Gastroesophageal sphincter (tissue), 4 donors: Measurements from ENCODE around the gene PDE3B. TPM values are rescaled to one million over a fixed set of nuclear protein-coding genes. Genes with fewer than 3 reads are reported as not detected.

ENCODE experiments used
- ATAC-seq: fragments of 150-250 bp; one replicate; pipeline ENCODE4 v1.9.1; 2016; ENCODE audit warnings: mild to moderate bottlenecking, moderate library complexity
- H3K27ac ChIP-seq, 4 donors: fragments of 200-600 bp; sonication (generic) in 3 of 4; 1 replicate in 3 of 4; 2 replicates in 1 of 4; pipeline ENCODE4 v1.5.1; 2016 to 2019
- H3K27me3 ChIP-seq: fragments of 200-600 bp; sonication (generic); one replicate; pipeline ENCODE4 v1.5.1; 2019
- H3K36me3 ChIP-seq, 2 donors: fragments of 200-600 bp; sonication (generic); one replicate each; pipeline ENCODE4 v1.5.1; 2019; ENCODE audit warnings: control low read depth in 1 of 2
- H3K4me1 ChIP-seq, 3 donors: fragments of 200-600 bp; sonication (generic); 1 replicate in 2 of 3; 2 replicates in 1 of 3; pipeline ENCODE4 v1.5.1; 2016 to 2019; ENCODE audit warnings: control low read depth in 2 of 3
- H3K4me3 ChIP-seq, 2 donors: fragments of 200-600 bp; sonication (generic); one replicate each; pipeline ENCODE4 v1.5.1; 2019; ENCODE audit warnings: mild to moderate bottlenecking in 1 of 2, moderate library complexity in 1 of 2
- H3K9me3 ChIP-seq, 3 donors: fragments of 200-600 bp; sonication (generic); one replicate each; pipeline ENCODE4 v1.5.1; 2017 to 2019; ENCODE audit warnings: control low read depth in 2 of 3
- EP300 ChIP-seq: sonication (generic); formaldehyde crosslinking; IDR thresholded peaks from one replicate; pipeline ENCODE4 v1.6.1; 2017; ENCODE audit warnings: antibody characterized with exemption, mild to moderate bottlenecking
- POLR2A ChIP-seq, 2 donors: fragments of 450-650 bp; IDR thresholded peaks; one replicate each; pipeline ENCODE4 v1.6.1; 2017; ENCODE audit warnings: antibody characterized with exemption in 2 of 2, mild to moderate bottlenecking in 2 of 2, moderate library complexity in 1 of 2
- POLR2AphosphoS5 ChIP-seq: sonication (generic); formaldehyde crosslinking; IDR thresholded peaks from one replicate; pipeline ENCODE4 v1.6.1; 2017; ENCODE audit warnings: antibody characterized with exemption
- WGBS, 2 donors: methylation state at CpG; one replicate each; pipeline ENCODE4 v1.1.5; 2018; ENCODE audit warnings: low coverage in 1 of 2; 5-methylcytosine and 5-hydroxymethylcytosine counted together
- total RNA-seq, 4 donors: library from RNA; depleted of rRNA; stranded (reverse); fragments of >200 nt; gene quantifications; one replicate each; pipeline ENCODE4 v1.1.0, GENCODE V29; 2016
- TF ChIP-seq, protein P1 (sequence below), 4 experiments: fragments of 200-600 bp in 2 of 4; fragments of 450-650 bp in 2 of 4; sonication (generic) in 1 of 4; IDR thresholded peaks; one replicate each; pipeline ENCODE4 v1.5.1; 2017 to 2019; ENCODE audit warnings: antibody characterized with exemption in 4 of 4, mild to moderate bottlenecking in 2 of 4, moderate library complexity in 2 of 4

PDE3B gene
- total RNA-seq, 4 donors from 2014 or later = 11.7 to 21.8 (median 17.9) TPM

DNA sequence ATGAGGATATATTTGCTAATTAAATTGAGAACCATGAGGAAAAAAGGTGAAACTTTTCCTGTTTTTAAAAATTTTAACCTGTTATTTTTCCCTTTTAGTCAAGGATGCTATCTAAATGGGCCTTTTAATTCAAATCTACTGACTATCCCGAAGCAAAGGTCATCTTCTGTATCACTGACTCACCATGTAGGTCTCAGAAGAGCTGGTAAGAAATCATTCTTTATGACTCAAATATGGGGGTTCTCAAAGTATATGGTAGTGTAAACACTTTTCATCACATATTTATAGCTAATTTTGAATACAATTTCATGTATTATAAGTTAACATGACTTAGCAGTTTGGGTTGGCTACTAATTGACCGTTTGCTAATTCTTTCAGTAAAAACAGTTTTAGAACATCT, 160.2 kb downstream of the PDE3B start:
- Histone ChIP-seq H3K4me1 (no peaks in the 10 kb centered on the region), H3K4me3 (no peak overlapping the region), H3K27me3 (no peaks in the 10 kb centered on the region), H3K27ac (no peak overlapping the region), H3K36me3 (no peaks in the 10 kb centered on the region), H3K9me3 (no peaks in the 10 kb centered on the region)
- no peak for ATAC-seq
- WGBS, 2 donors = 92 to 94% methylated on average over 2 of the region's 2 CpGs
- TF ChIP-seq POLR2A (IDR thresholded peaks at IDR 0.05) = no peak

DNA sequence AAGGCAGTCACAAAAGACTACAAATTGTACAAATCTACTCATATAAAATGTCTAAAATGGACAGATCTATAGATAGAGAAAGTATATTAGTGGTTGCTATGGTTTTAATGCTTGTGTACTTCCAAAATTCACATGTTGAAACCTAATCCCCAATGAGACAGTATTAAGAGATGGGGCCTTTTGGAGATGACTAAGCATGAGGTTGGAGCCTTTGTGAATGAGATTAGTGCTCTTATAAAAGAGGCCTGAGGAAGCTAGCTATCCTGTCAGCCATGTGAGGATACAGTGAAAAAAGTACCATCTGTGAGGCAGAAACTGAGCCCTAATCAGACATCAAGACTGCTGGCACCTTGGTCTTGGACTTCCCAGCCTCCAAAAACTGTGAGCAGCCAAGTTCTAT, 165.9 kb downstream of the PDE3B start:
- ATAC-seq = no peak
- Histone ChIP-seq H3K27ac (no peak overlapping the region), H3K4me3 (no peak overlapping the region), H3K4me1 (no peaks in the 10 kb centered on the region), H3K27me3 (no peaks in the 10 kb centered on the region), H3K36me3 (peaks cover 0 to 8% of the 10 kb centered on the region in 2 donors), H3K9me3 (no peaks in the 10 kb centered on the region)
- TF ChIP-seq EP300 (no peak), POLR2A (IDR thresholded peaks at IDR 0.05) (no peak), POLR2AphosphoS5 (no peak)
- TF ChIP-seq, protein P1, sequence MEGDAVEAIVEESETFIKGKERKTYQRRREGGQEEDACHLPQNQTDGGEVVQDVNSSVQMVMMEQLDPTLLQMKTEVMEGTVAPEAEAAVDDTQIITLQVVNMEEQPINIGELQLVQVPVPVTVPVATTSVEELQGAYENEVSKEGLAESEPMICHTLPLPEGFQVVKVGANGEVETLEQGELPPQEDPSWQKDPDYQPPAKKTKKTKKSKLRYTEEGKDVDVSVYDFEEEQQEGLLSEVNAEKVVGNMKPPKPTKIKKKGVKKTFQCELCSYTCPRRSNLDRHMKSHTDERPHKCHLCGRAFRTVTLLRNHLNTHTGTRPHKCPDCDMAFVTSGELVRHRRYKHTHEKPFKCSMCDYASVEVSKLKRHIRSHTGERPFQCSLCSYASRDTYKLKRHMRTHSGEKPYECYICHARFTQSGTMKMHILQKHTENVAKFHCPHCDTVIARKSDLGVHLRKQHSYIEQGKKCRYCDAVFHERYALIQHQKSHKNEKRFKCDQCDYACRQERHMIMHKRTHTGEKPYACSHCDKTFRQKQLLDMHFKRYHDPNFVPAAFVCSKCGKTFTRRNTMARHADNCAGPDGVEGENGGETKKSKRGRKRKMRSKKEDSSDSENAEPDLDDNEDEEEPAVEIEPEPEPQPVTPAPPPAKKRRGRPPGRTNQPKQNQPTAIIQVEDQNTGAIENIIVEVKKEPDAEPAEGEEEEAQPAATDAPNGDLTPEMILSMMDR (IDR thresholded peaks at IDR 0.05) = no peak

DNA sequence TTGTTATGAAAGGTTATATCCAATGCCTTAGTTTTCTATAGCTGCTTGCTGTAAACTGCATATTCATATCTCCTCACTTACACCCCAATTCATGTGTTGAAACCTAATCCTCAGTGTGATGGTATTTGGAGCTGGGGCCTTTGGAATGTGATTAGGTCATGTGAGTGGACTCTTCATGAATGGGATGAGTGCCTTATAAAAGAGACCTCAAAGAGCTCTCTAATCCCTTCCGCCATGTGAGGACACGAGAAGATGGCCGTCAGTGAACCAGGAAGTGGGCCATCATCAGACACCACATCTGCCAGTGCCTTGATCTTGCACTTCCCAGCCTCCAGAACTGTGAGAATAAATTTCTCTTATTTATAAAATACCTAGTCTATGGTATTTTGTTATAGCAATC, 169.2 kb downstream of the PDE3B start:
- TF ChIP-seq EP300 = no peak
- no peak for TF ChIP-seq POLR2A (IDR thresholded peaks at IDR 0.05)
- no peak for TF ChIP-seq POLR2AphosphoS5
- TF ChIP-seq, protein P1 (IDR thresholded peaks at IDR 0.05) = no peak
- no peak for ATAC-seq
- WGBS, 2 donors = 94 to 100% methylated on average over 3 of the region's 3 CpGs
- no peaks in the 10 kb centered on the region for H3K4me1 ChIP-seq
- peaks cover 0 to 8% of the 10 kb centered on the region in 2 donors for H3K36me3 ChIP-seq
- H3K27ac ChIP-seq = no peak overlapping the region
- no peaks in the 10 kb centered on the region for H3K9me3 ChIP-seq
- no peak overlapping the region for H3K4me3 ChIP-seq
- H3K27me3 ChIP-seq = no peaks in the 10 kb centered on the region

DNA sequence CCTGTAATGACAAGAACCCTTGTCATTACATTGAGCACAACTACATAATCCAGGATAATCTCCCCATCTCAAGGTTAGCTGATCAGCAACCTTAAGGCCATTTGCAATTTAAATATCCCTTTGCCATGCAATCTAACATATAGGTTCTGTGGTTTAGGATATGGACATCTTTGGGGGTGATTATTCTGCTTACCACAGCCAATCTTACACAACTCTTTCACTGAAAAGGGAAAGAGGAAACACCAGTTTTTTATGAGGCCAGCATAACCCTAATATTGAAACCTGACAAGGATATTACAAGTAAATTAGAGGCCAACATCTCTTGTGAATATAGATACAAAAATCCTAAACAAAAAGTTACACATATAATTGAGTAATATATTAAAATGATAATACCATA, 169.9 kb downstream of the PDE3B start:
- peaks cover 0 to 8% of the 10 kb centered on the region in 2 donors for H3K36me3 ChIP-seq
- H3K4me3 ChIP-seq = no peak overlapping the region
- no peak for ATAC-seq
- no peaks in the 10 kb centered on the region for H3K9me3 ChIP-seq
- H3K27ac ChIP-seq = no peak overlapping the region
- H3K4me1 ChIP-seq = no peaks in the 10 kb centered on the region
- no peaks in the 10 kb centered on the region for H3K27me3 ChIP-seq
- TF ChIP-seq, protein P1 (IDR thresholded peaks at IDR 0.05) = no peak
- no peak for TF ChIP-seq POLR2A (IDR thresholded peaks at IDR 0.05)

DNA sequence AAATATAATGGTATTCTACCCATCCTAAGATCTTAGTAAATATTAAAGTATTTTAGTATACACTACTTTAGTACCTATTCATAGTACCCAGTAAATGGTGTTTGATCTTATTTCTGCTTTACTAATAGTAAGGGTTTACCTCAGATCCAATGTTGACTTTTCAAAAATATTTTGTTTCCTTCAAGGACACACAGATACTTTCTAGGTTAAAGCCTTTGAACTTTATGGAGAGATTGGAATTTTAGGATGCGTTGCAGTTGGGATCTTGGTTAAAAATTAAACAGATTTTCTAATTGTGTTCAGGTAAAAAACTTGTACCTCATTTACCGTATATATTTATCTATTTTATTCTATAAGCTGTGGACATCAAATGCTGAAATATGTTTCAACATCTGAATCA, 175.2 kb downstream of the PDE3B start:
- peaks cover 0 to 16% of the 10 kb centered on the region in 2 donors for H3K36me3 ChIP-seq
- no peak overlapping the region for H3K27ac ChIP-seq
- no peak overlapping the region for H3K4me3 ChIP-seq
- H3K9me3 ChIP-seq = no peaks in the 10 kb centered on the region
- ATAC-seq = no peak
- no peaks in the 10 kb centered on the region for H3K4me1 ChIP-seq
- WGBS, 2 donors = 95 to 97% methylated on average over 2 of the region's 2 CpGs
- no peak for TF ChIP-seq EP300
- TF ChIP-seq, protein P1 (IDR thresholded peaks at IDR 0.05) = no peak
- no peak for TF ChIP-seq POLR2AphosphoS5
- no peak for TF ChIP-seq POLR2A (IDR thresholded peaks at IDR 0.05)
- H3K27me3 ChIP-seq = no peaks in the 10 kb centered on the region

DNA sequence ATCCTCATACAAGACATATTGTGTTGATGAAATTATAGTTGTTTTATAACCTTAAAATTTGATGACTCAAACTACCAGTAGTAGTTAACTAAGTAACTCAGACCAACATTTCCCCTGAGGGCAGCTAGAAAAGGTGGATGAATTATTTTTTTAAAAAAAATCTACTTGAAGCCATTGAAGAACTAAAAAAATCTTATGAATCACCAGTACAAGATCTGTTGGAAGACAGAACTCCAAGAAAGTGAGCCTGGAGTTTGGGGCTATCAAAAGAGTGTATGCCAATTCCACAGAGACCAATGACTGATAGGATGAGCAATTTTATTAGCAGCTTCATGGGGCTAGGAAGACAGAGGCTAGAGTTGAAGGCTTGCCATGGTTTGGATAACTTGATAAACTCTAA, 176.0 kb downstream of the PDE3B start:
- Histone ChIP-seq H3K9me3 (no peaks in the 10 kb centered on the region), H3K4me3 (no peak overlapping the region), H3K36me3 (peaks cover 0 to 21% of the 10 kb centered on the region in 2 donors), H3K27ac (no peak overlapping the region), H3K27me3 (no peaks in the 10 kb centered on the region), H3K4me1 (no peaks in the 10 kb centered on the region)
- no peak for TF ChIP-seq EP300
- TF ChIP-seq POLR2A (IDR thresholded peaks at IDR 0.05) = no peak
- TF ChIP-seq POLR2AphosphoS5 = no peak
- TF ChIP-seq, protein P1 (IDR thresholded peaks at IDR 0.05) = no peak
- ATAC-seq = no peak
